Right ventricle myocardium inferior (tissue), 1 donor: Measurements from ENCODE around the gene SH3GL3. TPM values are rescaled to one million over a fixed set of nuclear protein-coding genes. Genes with fewer than 3 reads are reported as not detected.
A peak's percentile ranks its signal among the peaks of the same experiment; 100 is the strongest.

Source experiments
- ATAC-seq: fragments of 200-7000 bp; cut with Tn5 transposase; one replicate; pipeline ENCODE4 v1.9.1; 2020; ENCODE audit warnings: mild to moderate bottlenecking, moderate library complexity
- DNase-seq: peaks from one replicate; pipeline ENCODE4 v3.0.0; 2021; ENCODE audit errors: missing footprints
- intact Hi-C: fragments of 100-400 bp; cut with DNase I; formaldehyde crosslinking; loops from one replicate; pipeline ENCODE4 v1.11.0; 2022
- long read RNA-seq: library from polyadenylated mRNA; unstranded; transcript quantifications from one replicate; pipeline ENCODE4 v2.0.0, GENCODE V29; 2021
- total RNA-seq: library from RNA; stranded (reverse); fragmentation: NEBNext Ultra II Directional; extraction: Animal tissue kit (Norgen Biotek cat#: 25700); gene quantifications from one replicate; pipeline ENCODE4 v1.2.1, GENCODE V29; 2021
- donor health status: DM: no; HTN: yes; CAD: no; lungs with severe emphysema.

SH3GL3 gene, protein sequence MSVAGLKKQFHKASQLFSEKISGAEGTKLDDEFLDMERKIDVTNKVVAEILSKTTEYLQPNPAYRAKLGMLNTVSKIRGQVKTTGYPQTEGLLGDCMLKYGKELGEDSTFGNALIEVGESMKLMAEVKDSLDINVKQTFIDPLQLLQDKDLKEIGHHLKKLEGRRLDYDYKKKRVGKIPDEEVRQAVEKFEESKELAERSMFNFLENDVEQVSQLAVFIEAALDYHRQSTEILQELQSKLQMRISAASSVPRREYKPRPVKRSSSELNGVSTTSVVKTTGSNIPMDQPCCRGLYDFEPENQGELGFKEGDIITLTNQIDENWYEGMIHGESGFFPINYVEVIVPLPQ
- total RNA-seq: not detected
- long read RNA-seq: 0 reads

- intact Hi-C loops: loop anchor here (10.0 kb wide), 1 partner anchor 588 kb away; no protein-coding TSS in a partner anchor
- DNase-seq: peak; percentile 91
- ATAC-seq: peak; percentile 97
Measured at GRCh38 chr15:83446904-83447709, at the start of gene SH3GL3. Gene SH3GL3 (plus strand): TSS chr15:83447341. CDS start chr15:83447534, 193 bp downstream.

DNA sequence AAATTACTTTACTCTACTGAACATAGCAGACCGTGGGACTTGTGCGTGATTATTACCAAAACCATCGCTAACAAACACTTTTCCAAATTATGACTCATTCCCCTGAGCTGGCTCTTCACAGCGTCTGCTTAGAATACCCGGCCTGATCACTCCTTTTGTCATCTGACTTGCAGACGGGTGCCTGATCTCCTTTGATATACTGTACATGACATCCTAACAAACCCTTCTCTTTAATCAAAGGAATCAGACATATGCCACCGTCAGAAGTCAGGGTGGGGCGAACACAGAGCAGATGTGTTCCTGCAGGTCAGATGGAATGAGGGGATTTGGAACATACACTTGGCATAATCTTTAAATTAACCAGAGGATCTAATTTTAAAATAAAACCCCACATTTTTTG, 48.5 kb upstream of the SH3GL3 start:
- ATAC-seq (no peak), DNase-seq (no peak)
- intact Hi-C loops: no loop called here

DNA sequence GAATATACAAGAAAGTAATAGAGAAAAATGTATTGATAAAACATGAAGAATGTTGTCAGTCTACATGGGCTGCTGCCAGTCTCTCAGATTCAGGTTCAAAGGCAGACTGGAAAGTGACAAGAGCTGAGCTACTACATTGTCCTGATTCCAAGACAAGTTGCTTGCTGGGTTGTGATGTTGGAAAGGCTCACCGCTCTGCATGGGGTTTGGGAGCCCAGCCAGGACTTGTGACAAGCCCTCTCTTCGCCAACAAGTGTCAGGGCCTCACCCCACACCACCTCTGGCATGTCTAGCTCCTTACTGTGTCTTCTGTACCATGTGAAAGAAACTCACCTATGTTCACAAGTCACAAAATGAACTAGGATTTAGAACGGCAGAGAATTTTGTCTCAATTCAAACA, 43.0 kb upstream of the SH3GL3 start:
- ATAC-seq (peak; percentile 83), DNase-seq (no peak)
- intact Hi-C loops: no loop called here

- no peak for ATAC-seq
- intact Hi-C loops: no loop called here
- no peak for DNase-seq
Measured at GRCh38 chr15:83410532-83410931, 36.6 kb upstream of the SH3GL3 start.

DNA sequence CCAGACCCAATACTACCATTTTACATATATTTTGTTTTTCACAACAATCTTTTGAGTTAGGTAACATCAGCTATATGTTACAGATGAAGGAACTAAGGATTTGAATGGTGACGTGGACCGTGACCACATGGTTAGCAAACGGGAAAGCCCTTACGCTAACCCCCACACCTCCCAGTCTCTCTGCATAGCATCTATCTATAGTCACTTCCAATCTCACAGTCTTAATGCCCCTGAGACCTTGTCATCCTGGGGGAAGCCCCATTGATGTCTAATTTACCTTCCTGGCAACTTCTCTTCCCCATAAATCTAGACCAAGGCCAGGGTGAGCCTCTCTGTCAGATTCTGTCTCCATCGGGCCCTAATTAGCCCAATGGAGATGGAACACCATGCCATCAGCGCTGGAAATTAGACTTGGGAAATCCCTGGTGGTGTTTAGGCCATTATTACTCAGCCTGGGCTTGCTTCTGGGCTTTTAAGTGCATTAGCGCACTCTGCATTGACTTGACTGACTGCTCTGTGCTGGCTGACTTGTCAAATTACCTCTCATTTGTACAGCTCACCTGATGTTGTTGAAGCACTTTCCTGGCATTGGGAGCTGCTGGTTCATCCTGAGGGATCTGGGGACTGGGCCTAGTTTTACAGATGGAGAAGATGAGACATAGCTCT, 34.0 kb upstream of the SH3GL3 start:
- DNase-seq: no peak
- ATAC-seq: no peak
- intact Hi-C loops: no loop called here

DNA sequence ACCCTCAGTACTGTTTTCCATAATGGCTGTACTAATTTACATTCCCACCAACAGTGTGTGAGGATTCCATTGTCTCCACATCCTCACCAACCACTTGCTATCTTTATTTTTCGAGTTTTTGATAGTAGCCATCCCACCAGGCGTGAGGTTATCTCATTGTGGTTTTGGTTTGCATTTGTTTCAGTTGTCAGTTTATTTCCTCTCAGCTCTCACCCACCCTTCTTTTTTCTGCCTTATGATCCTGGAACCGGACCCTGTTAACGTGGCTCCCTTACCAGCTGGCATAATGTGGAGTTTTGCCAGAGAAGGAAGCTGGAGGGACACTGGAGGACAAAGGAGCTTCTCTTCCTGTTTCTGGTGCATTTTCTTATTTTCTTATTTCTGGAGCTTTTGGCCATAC, 25.1 kb upstream of the SH3GL3 start:
- DNase-seq (no peak), ATAC-seq (no peak)
- intact Hi-C loops: no loop called here

GRCh38 chr15:83422541-83422940, 24.6 kb upstream of the SH3GL3 start:
- intact Hi-C loops: no loop called here
- DNase-seq (no peak), ATAC-seq (no peak)

- intact Hi-C loops: no loop called here
- ATAC-seq (no peak), DNase-seq (no peak)
Measured at GRCh38 chr15:83424101-83424500, 23.0 kb upstream of the SH3GL3 start.

DNA sequence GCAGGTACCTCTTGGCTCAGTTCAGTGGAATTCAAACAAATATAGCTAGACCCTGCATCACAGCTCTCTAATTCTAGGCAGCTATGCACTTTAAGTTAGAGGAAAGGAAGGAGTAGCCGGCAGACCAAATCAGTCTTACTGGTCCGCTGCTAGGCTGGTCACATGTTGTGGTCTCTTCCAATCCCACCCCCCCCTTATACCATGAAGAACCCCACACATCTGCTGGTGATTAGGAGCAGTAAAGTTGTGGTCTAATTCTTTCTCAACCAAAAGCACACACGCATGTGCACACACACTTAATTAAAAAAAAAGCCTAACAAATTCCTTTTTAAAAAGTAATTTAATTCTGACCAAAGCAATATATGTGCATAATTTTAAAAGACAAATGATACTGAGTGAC, 16.7 kb upstream of the SH3GL3 start:
- intact Hi-C loops: no loop called here
- ATAC-seq (no peak), DNase-seq (no peak)

- intact Hi-C loops: no loop called here
- DNase-seq (no peak), ATAC-seq (no peak)
Measured at GRCh38 chr15:83431521-83431920, 15.6 kb upstream of the SH3GL3 start.

DNA sequence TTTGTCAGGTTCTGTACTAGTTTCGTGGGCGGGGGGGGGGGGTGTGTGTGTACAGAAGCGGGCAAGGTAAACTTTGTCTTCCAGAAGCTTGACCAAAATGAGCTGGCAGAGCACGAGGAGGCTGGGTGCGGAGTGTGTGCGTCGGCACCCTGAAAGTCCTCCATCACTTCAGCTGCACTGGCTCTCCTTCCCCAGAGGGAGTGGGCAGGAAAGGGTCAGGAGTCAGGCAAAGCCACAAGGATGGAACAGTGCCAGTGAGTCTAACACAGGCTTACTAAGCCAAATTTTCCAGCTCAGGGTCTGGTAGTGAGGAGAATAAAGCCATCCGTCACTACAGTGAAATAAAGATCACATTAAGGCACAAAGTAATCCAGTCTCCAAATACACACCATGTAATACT, 11.9 kb upstream of the SH3GL3 start:
- no peak for ATAC-seq
- intact Hi-C loops: no loop called here
- DNase-seq: no peak

GRCh38 chr15:83435782-83436181, 11.4 kb upstream of the SH3GL3 start:
- DNase-seq (no peak), ATAC-seq (no peak)
- intact Hi-C loops: loop anchor here (2.0 kb wide), 1 partner anchor 187 kb away; no protein-coding TSS in a partner anchor

- intact Hi-C loops: loop anchor here (2.0 kb wide), 1 partner anchor 188 kb away; no protein-coding TSS in a partner anchor
- no peak for DNase-seq
- peak; percentile 57 for ATAC-seq
Measured at GRCh38 chr15:83436513-83437158, 10.5 kb upstream of the SH3GL3 start.

DNA sequence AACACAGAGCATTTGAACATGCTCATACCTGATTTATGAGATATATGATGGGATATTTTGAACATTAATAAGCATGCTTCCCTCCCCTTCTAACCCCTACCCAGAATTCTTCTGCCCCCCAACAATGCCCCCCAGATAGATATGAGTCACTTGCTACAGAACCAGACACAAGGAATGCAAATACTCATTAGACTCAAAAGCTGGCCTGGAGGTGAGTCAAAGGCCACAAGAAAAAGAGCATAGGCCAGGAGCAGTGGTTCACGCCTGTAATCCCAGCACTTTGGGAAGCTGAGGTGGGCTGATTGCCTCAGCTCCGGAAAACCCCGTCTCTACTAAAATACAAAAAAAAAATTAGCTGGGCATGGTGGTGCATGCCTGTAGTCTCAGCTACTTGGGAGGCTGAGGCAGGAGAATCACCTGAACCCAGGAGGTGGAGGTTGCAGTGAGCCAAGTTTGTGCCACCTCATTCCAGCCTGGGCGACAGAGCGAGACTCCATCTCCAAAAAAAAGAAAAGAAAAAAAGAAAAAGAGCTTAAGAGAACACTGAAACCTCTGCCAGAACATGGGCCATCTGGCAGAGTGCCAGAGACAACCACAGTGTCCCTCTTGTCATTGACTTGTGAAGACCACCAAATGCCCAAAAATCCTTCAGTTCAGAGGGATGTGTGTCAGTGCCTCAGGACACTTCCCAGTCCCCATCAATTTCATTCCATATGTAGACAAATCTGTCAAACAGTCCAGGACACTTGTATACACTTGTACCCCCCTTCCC, 3.9 kb upstream of the SH3GL3 start:
- intact Hi-C loops: loop anchor here (10.0 kb wide), 1 partner anchor 592 kb away; no protein-coding TSS in a partner anchor

GRCh38 chr15:83444936-83445335, 2.2 kb upstream of the SH3GL3 start:
- ATAC-seq (no peak), DNase-seq (no peak)
- intact Hi-C loops: loop anchor here (10.0 kb wide), 1 partner anchor 590 kb away; no protein-coding TSS in a partner anchor

More for the DNA sequence above, 3.9 kb upstream of the SH3GL3 start:
- DNase-seq: no peak
- ATAC-seq: no peak

GRCh38 chr15:83445643-83446042, 1.5 kb upstream of the SH3GL3 start:
- intact Hi-C loops: loop anchor here (10.0 kb wide), 1 partner anchor 589 kb away; no protein-coding TSS in a partner anchor

DNA sequence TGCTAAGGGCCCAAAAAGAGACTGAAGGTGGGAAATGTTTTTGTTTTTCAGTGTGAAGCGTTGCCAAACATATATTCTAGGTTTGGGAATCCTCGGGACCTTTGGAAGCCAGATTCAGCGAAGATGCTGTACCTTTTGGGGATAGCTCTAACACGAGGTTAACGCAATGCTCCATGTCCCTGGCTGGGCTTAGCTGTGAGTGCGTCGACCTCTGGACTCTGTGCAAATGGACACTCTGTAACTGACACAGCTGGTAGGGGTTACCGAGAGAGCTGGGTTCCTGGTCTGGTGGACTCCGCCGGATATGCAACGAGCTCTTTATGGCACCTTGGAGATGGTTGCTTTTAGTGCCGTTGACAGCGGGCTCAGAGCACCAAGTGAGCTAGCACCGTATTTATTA, 724 bp upstream of the SH3GL3 start:
- intact Hi-C loops: loop anchor here (10.0 kb wide), 1 partner anchor 588 kb away; no protein-coding TSS in a partner anchor
- DNase-seq: no peak

More at GRCh38 chr15:83445643-83446042, 1.5 kb upstream of the SH3GL3 start:
- ATAC-seq: peak; percentile 24
- no peak for DNase-seq

GRCh38 chr15:83449250-83449671, 2.1 kb downstream of the SH3GL3 start:
- DNase-seq (no peak), ATAC-seq (no peak)
- intact Hi-C loops: loop anchor here (10.0 kb wide), 1 partner anchor 586 kb away; no protein-coding TSS in a partner anchor

More for the DNA sequence above, 724 bp upstream of the SH3GL3 start:
- ATAC-seq: no peak
